Thyroid gland (tissue), 4 donors: Measurements from ENCODE around the gene JUN.

ENCODE experiments used
- POLR2A ChIP-seq, 2 donors: fragments of 450-650 bp; IDR thresholded peaks; one replicate each; pipeline ENCODE4 v1.6.1; 2017; ENCODE audit warnings: antibody characterized with exemption in 2 of 2, mild to moderate bottlenecking in 2 of 2, moderate library complexity in 1 of 2
- TF ChIP-seq, protein P1 (sequence below), 6 experiments: fragments of 200-600 bp in 3 of 6; fragments of 450-650 bp in 3 of 6; sonication (generic) in 3 of 6; IDR thresholded peaks; one replicate each; pipeline ENCODE4 v1.5.1; 2016 to 2019; ENCODE audit warnings: antibody characterized with exemption in 6 of 6, mild to moderate bottlenecking in 2 of 6, inconsistent platforms in 1 of 6, moderate library complexity in 1 of 6

DNA sequence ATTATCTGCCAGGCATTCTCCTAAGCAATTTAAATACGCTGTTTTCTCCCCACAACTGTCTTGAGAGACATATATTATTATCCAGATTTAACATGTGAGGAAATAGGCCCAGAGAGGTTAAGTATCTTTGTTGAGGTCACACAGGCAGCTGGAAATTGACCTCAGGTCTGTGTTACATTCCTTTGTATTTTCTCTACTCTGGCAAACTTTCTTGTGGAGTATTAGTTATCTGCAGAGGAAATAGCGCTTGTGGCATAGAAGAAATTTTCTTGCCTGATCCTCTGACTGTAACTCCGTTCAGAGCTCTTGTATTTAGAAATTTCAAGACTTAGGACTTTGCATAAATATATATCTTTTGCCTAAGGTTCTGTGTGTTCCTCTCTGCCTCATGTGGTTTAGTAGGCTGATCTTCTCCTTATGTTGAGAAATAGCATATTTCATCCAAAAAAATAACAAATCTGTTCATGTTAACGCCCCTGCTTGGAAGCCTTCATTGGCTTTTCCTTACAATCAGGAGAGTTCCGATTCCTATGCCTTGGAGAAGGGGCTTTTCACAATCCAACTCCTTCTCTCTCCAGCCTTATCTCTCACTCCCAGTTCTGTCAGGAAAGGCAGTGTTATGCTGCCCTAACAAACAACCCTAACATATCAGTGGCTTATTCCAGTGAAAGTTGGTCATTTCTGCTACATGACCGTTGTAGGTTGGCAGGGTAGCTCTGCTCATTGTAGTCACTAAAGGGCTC lies 2.5 kb upstream of the JUN start:
- TF ChIP-seq, protein P1, sequence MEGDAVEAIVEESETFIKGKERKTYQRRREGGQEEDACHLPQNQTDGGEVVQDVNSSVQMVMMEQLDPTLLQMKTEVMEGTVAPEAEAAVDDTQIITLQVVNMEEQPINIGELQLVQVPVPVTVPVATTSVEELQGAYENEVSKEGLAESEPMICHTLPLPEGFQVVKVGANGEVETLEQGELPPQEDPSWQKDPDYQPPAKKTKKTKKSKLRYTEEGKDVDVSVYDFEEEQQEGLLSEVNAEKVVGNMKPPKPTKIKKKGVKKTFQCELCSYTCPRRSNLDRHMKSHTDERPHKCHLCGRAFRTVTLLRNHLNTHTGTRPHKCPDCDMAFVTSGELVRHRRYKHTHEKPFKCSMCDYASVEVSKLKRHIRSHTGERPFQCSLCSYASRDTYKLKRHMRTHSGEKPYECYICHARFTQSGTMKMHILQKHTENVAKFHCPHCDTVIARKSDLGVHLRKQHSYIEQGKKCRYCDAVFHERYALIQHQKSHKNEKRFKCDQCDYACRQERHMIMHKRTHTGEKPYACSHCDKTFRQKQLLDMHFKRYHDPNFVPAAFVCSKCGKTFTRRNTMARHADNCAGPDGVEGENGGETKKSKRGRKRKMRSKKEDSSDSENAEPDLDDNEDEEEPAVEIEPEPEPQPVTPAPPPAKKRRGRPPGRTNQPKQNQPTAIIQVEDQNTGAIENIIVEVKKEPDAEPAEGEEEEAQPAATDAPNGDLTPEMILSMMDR (IDR thresholded peaks at IDR 0.05) = no peak
- no peak for TF ChIP-seq POLR2A (IDR thresholded peaks at IDR 0.05)
